Measurements from ENCODE around the gene ACIN1. TPM values are rescaled to one million over a fixed set of nuclear protein-coding genes. Genes with fewer than 3 reads are reported as not detected.

The ACIN1 gene
- total RNA-seq, 2 experiments from 2014 or later, result 282 to 288 TPM

DNA sequence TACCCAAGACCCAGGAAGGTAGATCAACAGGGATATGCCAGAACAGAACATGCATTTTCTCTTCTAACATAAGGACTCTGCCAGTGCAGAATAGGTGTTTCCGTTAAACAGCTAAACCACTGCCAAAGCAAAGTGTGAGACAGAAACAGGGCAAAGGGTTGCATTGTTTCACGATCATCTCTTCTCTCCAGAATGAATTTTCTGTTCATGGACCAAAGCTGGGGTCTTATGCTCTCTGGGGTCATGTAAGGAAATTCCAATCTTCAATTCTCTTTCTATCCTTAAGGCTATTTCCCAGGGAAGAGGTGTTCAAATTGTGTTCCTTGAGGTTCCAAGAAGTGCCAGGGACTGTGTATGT, 71.2 kb downstream of the ACIN1 start:
- no peak overlapping the region for H3K27ac ChIP-seq (ENCODE audit: low read depth in 1 of 2, low read length in 2 of 2)
- no peak overlapping the region for H3K4me3 ChIP-seq (ENCODE audit: low read length)
- POLR2A ChIA-PET, result interaction anchor here (1.1 to 4.2 kb wide), 5 partner anchors 9 to 34 kb away, joined by 3 to 29 read pairs (median 7); partner anchors contain the start of gene PSMB5
- H3K4me1 Mint-ChIP-seq (ENCODE audit: low read depth), result peaks cover 75% of the 10 kb centered on the region
- H3K4me1 ChIP-seq (ENCODE audit: insufficient read depth, low read length), result peaks cover 57% of the 10 kb centered on the region
- H3K27me3 ChIP-seq (ENCODE audit: control insufficient read depth in 1 of 2, insufficient read depth in 2 of 2, low read length in 2 of 2), result no peaks in the 10 kb centered on the region
- CTCF ChIA-PET, result interaction anchor here (0.6 to 1.5 kb wide), 3 partner anchors 13 to 35 kb away, joined by 3 to 4 read pairs (median 3); no protein-coding TSS in a partner anchor
- peak overlapping the region; percentile 80 for H3K4me3 Mint-ChIP-seq
- ATAC-seq (ENCODE audit: poor library complexity) (no peak), DNase-seq (no peak)
- peak overlapping the region; percentile 87 for H3K27ac Mint-ChIP-seq
- peaks cover 39% of the 10 kb centered on the region for H3K36me3 Mint-ChIP-seq (ENCODE audit: low read depth)
- peaks cover 17% of the 10 kb centered on the region for H3K36me3 ChIP-seq (ENCODE audit: insufficient read depth, low read length)
- no peaks in the 10 kb centered on the region for H3K27me3 Mint-ChIP-seq
- H3K9me3 ChIP-seq (ENCODE audit: control insufficient read depth in 1 of 2, insufficient read depth in 1 of 2, low read length in 2 of 2), result no peaks in the 10 kb centered on the region
- no peaks in the 10 kb centered on the region for H3K9me3 Mint-ChIP-seq
- intact Hi-C loops (cut with DNase I, micrococcal nuclease), result no loop called here
- TF ChIP-seq, protein P1, sequence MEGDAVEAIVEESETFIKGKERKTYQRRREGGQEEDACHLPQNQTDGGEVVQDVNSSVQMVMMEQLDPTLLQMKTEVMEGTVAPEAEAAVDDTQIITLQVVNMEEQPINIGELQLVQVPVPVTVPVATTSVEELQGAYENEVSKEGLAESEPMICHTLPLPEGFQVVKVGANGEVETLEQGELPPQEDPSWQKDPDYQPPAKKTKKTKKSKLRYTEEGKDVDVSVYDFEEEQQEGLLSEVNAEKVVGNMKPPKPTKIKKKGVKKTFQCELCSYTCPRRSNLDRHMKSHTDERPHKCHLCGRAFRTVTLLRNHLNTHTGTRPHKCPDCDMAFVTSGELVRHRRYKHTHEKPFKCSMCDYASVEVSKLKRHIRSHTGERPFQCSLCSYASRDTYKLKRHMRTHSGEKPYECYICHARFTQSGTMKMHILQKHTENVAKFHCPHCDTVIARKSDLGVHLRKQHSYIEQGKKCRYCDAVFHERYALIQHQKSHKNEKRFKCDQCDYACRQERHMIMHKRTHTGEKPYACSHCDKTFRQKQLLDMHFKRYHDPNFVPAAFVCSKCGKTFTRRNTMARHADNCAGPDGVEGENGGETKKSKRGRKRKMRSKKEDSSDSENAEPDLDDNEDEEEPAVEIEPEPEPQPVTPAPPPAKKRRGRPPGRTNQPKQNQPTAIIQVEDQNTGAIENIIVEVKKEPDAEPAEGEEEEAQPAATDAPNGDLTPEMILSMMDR (IDR thresholded peaks at IDR 0.05), result no peak

DNA sequence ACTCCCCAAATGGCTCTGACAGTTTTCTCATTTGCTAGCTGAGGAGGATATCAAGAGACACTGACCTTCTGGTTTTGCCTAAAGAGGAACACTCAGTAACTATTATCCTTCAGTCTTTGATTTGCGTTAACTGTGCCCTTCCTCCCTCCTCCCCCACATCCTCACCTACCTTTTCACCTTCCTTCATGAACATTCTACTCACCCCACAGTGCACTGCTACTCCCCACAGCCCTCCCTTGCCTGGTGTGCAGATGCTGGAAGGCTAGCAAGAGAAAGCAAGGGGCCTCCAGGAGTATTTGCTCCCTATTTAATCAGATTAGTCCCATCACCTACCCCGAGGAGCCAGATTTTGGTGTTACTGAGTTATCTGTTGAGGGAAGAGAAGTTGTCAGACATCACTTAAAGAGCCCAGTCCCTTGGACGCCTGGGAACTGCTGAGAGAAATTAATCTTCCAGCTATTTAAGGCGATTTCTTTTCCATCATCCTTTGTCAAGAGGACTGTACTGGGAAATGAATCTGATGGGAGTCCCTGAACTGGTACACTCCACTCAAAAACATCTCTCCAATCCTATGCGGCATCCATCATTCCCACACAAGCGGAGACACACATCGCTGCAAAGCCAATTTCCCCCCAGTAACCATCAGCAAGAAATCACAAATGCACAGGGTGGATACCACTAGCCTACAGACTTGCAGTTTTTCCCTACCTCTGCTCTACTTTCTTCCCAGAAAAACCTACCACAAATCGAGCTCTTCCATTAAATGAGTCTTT, 71.7 kb downstream of the ACIN1 start:
- ChIA-PET POLR2A (interaction anchor here (1.1 to 4.2 kb wide), 7 partner anchors 10 to 72 kb away, joined by 3 to 71 read pairs (median 8); partner anchors contain the start of genes ACIN1, C14orf119 and PSMB5), CTCF (interaction anchor here (1.4 to 1.9 kb wide), 3 partner anchors 9 to 36 kb away, joined by 3 to 4 read pairs (median 4); no protein-coding TSS in a partner anchor)
- ATAC-seq (ENCODE audit: poor library complexity) (peak; percentile 41), DNase-seq (peak in 2 of 14 experiments; percentile 14 to 49)
- intact Hi-C loops (cut with DNase I, micrococcal nuclease), result no loop called here
- Histone ChIP-seq H3K4me1 (ENCODE audit: insufficient read depth, low read length) (peaks cover 53% of the 10 kb centered on the region), H3K9me3 (ENCODE audit: control insufficient read depth in 1 of 2, insufficient read depth in 1 of 2, low read length in 2 of 2) (no peaks in the 10 kb centered on the region), H3K4me3 (ENCODE audit: low read length) (no peak overlapping the region), H3K36me3 (ENCODE audit: insufficient read depth, low read length) (peaks cover 17% of the 10 kb centered on the region), H3K27ac (ENCODE audit: low read depth in 1 of 2, low read length in 2 of 2) (no peak overlapping the region), H3K27me3 (ENCODE audit: control insufficient read depth in 1 of 2, insufficient read depth in 2 of 2, low read length in 2 of 2) (no peaks in the 10 kb centered on the region)
- Mint-ChIP-seq H3K9me3 (no peaks in the 10 kb centered on the region), H3K27me3 (no peaks in the 10 kb centered on the region), H3K27ac (peak overlapping the region; percentile 87), H3K4me1 (ENCODE audit: low read depth) (peaks cover 72% of the 10 kb centered on the region), H3K36me3 (ENCODE audit: low read depth) (peaks cover 36% of the 10 kb centered on the region), H3K4me3 (peak overlapping the region; percentile 80)
- TF ChIP-seq, protein P1 (IDR thresholded peaks at IDR 0.05), result no peak

DNA sequence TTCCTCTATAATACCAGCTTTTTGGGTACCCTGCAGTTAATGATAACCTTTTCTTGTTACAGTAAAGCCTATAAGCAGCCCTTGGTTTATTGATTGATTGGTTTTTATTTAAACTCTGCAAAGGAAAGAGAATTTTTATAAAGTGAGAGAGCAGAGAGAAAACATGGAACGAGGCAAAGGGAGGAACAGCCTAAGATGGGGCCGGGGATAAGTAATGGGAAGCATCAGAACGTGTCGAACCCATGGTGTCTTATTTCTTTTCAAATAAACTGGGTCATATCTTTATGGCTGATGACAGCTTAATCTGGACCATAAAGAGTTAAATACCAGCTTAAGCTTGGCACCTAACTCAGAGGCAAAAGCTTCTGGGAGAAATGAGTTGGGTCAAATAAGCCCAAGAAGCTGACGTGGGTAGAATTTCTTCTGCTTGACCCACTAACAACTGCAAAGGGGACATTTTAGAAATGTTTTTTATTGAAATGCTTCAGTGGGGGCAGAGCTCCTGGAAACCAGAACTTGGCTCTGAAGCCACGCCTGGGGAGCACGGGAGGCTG, 73.0 kb downstream of the ACIN1 start:
- peak overlapping the region in 1 of 2 donors; percentile 25 for H3K27ac ChIP-seq (ENCODE audit: low read depth in 1 of 2, low read length in 2 of 2)
- Mint-ChIP-seq H3K36me3 (ENCODE audit: low read depth) (peaks cover 28% of the 10 kb centered on the region), H3K9me3 (no peaks in the 10 kb centered on the region), H3K27me3 (no peaks in the 10 kb centered on the region), H3K4me3 (peak overlapping the region; percentile 79), H3K4me1 (ENCODE audit: low read depth) (peaks cover 63% of the 10 kb centered on the region), H3K27ac (peak overlapping the region; percentile 87)
- DNase-seq (no peak), ATAC-seq (ENCODE audit: poor library complexity) (no peak)
- no peaks in the 10 kb centered on the region for H3K27me3 ChIP-seq (ENCODE audit: control insufficient read depth in 1 of 2, insufficient read depth in 2 of 2, low read length in 2 of 2)
- H3K36me3 ChIP-seq (ENCODE audit: insufficient read depth, low read length), result peaks cover 13% of the 10 kb centered on the region
- ChIA-PET POLR2A (interaction anchor here (1.8 to 4.2 kb wide), 4 partner anchors 11 to 73 kb away, joined by 5 to 71 read pairs (median 18); partner anchors contain the start of genes ACIN1, C14orf119 and PSMB5), CTCF (interaction anchor here (0.9 to 1.9 kb wide), 5 partner anchors 10 to 36 kb away, joined by 3 to 7 read pairs (median 4); no protein-coding TSS in a partner anchor)
- intact Hi-C loops (cut with DNase I, micrococcal nuclease), result no loop called here
- peaks cover 49% of the 10 kb centered on the region for H3K4me1 ChIP-seq (ENCODE audit: insufficient read depth, low read length)
- H3K9me3 ChIP-seq (ENCODE audit: control insufficient read depth in 1 of 2, insufficient read depth in 1 of 2, low read length in 2 of 2), result no peaks in the 10 kb centered on the region
- TF ChIP-seq, protein P1 (IDR thresholded peaks at IDR 0.05), result no peak
- peak overlapping the region; percentile 36 for H3K4me3 ChIP-seq (ENCODE audit: low read length)
